HG03378 (cell line): Measurements from ENCODE around the gene MORN4.
"Not testable (repeated sequence)": the region's sequence is repeated elsewhere in the genome, so short reads cannot be mapped to it uniquely, and the experiment has no call there.

Source experiments
- ATAC-seq: cut with Tn5 transposase; IDR thresholded peaks from one replicate; pipeline ENCODE4 v1.9.1; 2021; ENCODE audit warnings: mild to moderate bottlenecking, moderate library complexity; ENCODE audit not compliant: unreplicated experiment

MORN4 gene

DNA sequence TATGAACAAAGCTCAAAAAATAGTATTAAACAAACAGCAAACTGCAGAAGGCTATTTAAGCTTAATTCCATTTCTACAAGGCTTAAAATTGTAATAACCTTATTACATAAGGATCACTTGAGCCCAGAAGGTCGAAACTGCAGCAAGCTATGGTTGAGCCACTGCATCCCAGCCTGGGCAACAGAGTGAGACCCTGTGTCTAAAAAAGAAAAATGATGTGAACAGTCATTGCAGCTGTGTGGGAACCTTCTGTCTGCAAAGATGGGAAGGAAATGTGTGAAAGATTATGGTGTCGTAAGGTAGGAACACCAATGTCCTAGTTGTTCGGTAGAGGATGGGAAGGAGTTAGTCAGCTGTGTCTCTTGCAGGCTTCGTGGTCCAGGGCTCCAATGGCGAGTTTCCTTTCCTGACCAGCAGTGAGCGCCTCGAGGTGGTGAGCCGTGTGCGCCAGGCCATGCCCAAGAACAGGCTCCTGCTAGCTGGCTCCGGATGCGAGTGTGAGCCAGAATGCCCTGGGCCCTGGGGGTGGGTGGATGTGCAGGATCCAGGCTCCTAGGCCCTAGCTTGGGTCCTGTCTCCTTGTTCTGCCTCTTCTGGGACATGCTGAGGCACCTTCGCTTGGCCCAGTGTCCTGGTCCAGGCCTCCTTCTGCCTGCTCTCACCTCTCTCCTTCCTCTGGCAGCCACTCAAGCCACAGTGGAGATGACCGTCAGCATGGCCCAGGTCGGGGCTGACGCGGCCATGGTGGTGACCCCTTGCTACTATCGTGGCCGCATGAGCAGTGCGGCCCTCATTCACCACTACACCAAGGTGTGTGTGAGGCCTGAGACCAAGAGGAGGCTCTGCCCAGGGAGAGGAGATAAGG, 34.7 kb downstream of the MORN4 start:
- ATAC-seq = no peak

DNA sequence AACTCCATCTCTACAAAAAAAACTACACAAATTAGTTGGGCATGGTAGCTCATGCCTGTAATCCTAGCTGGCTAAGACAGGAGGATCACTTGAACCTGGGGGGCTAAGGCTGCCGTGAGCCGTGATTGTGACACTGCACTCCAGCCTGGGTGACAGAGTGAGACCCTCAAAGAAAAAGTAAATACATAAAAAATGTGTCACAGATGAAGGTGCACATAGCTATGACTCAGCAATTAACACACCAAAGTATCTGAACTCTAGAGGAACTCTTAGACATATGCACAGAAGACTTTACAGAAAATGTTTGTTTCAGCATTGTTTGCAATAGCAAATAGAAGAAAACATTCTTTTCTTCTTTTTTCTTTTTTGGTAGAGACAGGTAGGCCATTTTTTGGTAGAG, 35.5 kb downstream of the MORN4 start:
- no peak for ATAC-seq

DNA sequence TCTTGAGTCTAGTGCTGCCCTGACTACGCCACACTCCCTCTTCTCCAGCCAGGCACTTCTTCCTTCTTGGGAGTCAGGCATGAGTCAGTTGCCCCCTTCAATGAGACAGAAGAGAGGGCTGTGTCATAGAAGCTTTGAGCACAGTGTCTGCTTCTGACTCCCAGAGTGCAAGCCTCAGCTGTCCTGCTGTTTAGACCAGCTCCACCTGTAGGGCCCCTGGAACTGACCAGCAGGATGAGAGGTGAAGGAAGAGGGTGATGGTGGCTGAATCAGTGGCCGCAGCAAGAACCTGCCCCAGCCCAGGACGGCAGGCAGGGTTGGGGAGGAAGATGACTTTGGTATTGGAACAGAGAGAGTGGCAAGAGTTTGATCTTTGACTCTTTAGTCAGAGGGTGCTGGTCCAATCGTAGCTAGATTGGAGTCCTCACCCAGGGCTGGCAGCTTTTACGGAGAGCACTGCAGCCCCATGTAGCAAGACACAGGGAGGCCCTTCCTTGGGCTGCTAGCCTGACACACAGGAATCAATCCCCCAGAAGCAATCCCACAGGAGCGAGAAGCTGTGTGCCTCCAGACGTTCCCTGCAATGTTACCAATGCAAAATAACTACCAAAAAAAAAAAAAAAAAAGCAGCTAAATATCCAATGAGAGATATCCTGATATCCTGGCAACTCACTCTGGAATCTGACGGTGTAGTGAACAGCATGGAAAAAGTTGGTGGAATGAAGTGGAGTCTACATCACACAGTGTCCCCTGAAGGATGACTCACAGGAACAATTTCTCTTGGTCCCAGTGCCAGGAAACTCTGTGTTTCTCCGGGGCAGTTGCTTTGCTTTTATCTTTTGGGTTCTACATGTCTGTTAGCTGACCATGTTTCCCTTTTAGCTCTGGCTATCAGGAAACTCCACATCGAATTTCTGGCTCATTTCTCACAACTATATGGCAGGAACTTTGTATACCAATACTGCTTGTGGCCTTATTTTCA, 36.9 kb downstream of the MORN4 start:
- ATAC-seq = no peak

DNA sequence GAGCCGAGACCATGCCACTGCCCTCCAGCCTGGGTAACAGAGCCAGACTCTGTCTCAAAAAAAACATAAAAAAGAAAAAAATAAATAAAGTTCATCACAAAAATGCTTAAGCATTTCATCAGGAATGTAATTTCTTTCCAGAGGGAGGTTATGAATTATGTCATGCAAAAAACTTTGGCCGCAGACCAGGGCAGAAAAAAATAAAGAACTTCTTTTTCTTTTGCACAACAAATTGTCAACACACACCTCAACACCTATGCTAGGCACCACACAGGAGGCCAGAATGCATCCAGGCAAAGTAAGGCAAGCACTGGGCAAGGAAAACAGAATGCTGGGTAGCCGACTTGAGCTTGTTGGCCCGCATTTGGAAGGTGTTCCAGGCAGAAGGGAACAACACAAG, 39.9 kb downstream of the MORN4 start:
- no peak for ATAC-seq

DNA sequence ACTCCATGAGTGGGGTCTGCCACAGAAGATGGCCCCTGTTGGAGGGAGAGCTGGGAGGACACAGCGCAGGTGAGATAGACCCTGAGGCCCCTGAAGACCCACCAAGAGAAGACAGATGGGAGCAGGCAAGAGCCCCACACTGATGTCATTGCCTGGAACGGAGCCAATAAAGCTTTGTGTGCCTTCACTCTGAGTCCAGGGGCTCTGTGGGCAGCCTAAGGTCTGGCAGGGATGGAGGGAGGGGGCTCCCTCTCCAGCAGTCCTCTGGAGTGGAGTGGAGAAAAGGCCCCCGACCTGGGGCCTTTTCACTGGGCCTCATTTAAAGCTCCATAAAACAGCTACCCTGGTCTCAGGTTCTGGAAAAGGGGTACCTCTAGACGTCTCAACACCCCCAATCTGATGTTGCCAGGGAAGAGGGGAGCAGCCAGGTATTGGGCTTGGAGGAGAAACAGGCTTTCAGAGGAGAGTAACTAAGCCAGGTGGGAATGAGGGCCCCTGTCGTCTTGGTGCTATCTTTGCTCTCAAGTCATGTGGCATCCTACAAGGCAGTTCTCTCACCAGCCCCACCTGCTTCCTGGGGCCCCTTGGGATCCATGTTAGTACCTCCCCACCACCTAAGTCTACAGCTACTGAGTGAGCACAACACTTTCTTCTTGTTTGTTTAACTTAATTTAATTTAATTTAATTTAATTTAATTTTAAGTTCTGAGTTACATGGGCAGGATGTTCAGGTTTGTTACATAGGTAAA, 42.4 kb downstream of the MORN4 start:
- ATAC-seq = no peak

DNA sequence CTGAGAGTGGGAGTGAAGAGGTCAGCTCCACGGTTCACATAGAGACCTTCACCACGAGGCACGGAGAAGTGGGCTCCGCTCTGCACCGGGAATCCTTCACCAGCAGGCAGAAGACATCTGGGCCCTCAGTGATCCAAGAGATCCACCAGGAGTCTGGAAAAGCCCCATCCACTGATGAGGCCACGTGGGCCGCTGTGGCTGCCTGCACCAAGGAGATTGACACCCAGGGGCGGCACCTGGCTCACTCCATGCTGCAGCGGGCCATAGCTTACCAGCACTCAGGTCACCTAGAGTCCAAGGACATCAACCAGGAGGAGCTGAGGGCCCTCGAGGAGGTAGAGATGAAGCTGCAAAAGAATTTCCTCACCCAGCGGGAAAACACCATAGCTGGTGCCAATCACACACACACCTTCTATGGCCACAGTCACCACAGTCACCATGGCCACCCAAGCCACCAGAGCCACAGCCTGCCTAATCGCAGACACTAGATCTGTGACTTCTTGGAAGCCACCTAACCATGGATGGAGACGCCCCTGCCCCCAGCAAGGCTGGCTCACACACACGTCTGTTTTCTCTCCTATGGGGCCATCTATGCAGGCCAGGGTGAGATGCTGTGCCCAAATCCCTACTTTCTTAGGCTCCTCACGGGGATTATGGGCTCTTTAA, 43.1 kb downstream of the MORN4 start:
- ATAC-seq = no peak

DNA sequence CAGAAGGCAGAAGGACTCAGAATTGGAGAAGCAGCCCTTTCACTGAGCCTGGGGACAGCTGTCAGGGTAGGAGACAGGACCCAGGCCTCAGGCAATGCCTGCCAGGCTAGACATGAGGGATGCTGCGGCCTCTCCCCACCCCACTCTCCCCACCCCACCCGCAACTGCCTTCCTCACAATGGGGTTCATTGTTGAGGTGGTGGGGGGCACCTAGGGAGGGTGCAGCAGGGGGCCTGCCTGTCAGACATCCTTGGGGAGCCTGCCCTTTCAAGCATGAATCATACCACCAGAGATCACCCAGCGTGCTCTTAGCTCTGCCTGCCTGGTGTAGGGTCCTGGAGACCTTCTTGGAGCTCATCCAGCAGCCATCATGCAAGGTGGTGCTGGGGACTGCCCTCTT, 43.8 kb downstream of the MORN4 start, which contains the start of gene C10orf62:
TSS of gene C10orf62 (plus strand) at position 243 of the 400 bp plus-strand sequence. CDS start 177 bp downstream, outside the sequence.
- no peak for ATAC-seq

DNA sequence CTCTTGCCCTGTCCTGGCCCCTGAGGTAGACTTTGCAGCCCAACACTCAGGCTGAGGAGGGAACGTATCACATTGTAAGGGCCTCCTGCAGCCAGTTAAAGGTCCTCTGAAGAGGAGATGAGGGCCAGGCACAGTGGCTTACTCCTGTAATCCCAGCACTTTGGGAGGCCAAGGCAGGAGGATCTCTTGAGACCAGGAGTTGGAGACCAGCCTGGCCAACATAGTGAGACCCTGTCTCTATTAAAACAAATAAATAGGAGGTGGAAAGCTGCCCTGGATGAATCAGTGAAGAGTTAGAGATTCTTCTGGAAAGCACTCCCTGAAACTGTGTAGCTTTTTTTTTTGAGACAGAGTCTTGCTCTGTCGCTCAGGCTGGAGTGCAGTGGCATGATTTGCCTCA, 46.1 kb downstream of the MORN4 start:
- ATAC-seq = no peak

DNA sequence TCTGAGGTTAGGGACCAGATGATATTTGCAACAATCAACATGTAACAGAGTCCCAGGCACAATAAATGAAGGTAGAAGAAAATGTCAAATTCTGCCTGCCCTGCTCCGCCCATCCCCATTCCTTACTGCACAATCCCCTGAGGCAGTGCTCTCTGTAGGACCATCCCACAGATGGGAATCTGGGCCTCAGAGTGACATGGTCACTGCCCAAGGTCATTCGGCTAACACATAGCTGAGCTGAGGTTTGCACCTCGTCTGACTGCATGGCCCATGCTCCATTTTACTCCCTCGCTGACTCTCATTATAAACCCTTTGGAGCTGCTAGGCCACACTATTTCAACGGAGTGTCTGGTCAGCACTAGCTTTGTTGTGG, 47.9 kb downstream of the MORN4 start:
- ATAC-seq = no peak

DNA sequence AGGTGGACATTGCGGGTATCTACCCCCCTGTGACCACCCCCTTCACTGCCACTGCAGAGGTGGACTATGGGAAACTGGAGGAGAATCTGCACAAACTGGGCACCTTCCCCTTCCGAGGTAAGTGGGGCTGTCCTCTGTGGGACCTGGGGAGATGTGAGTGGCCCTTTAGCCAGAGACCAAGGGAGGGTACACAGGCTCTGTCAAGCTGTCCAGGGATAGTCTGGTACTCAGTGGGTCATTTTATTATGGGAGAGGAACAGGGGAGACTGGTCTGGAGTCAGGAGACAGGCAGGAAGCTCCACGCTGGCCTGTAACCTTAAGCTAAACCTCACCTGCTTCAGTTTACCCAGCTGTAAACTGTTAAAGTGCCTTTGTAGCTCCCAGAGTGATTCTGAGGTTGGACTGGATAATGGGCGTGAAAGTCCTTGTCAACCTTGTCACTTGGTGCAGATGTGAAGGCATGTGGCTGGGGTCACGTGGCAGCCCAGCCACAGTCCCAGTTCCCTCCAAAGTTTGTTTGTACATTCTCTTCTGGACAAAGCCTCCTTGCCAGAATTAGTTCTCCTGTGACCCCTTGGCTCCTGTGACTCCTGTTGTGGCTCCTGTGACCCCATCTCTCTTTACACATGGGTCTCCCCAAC, 48.4 kb downstream of the MORN4 start:
- no peak for ATAC-seq

DNA sequence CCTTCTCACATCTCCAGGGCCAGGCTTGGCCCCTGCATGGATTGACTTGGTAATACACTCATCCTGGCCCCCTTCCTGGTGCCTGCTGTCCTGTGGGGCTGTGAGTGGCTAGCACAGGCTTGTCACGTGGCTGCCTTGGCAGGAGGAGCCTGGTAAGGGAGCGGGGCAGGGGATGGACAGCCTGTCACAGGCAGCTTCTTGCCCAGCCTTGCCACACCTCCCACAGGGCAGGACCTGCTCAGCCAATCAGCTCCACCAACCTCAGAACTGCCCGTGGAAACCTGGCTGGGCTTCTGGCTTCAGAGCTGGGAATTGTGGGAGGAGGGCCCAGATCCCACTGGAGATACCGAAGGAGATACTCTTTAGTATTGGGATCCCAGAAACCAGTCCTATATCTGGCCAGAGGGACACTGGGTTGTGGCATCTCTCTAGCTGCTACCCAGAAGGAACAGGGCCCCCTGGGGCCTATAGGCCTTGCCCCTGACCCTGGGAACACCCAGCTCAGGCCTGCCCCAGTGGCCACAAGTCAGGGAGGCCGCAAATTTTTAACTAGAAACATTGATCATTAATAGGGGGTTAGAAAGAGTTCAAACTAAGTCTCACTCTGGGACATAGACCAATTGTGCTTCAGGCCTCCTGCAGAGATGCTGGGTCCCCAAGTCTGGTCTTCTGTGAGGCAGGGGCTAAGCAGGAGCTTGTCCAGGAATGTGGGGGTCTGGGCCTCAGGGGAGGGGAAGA, 49.1 kb downstream of the MORN4 start, which contains the start of gene HOGA1:
TSS of gene HOGA1 (plus strand) at position 330 of the 738 bp plus-strand sequence. CDS start at position 645, 315 bp downstream.
- ATAC-seq = peak; percentile 64

DNA sequence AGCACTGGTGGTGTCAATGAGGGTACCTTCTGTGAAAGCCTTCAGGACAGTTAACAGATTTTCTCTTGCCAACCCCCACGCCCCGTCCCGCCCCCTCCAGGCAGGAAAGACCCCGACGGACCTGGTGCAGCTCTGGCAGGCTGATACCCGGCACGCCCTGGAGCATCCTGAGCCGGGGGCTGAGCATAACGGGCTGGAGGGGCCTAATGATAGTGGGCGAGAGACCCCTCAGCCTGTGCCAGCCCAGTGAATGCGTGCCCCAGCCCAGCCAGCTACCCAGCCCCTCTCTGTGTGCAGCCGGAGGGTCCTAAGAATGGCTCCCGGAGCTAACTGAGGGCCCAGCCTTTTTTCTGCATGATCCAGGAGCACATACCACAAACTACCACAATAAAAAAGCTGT, 49.8 kb downstream of the MORN4 start:
- ATAC-seq = no peak

DNA sequence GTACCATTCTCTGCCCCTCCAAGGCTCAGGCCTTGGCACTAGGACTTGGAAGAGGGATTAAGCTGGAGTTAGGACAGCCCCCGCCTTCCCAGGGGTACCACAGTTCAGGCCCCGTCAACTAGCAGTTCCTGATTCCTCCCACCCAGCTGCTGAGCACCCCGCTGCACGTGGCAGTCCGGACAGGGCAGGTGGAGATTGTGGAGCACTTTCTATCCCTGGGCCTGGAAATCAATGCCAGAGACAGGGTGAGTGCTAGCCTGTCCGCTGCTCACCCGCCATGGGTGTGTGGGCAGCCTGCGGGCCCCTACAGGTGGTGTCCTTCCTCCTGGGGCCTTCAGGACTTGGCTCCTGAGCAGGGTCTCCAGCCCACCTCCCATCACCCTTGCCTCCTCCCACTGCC, 51.1 kb downstream of the MORN4 start:
- no peak for ATAC-seq

DNA sequence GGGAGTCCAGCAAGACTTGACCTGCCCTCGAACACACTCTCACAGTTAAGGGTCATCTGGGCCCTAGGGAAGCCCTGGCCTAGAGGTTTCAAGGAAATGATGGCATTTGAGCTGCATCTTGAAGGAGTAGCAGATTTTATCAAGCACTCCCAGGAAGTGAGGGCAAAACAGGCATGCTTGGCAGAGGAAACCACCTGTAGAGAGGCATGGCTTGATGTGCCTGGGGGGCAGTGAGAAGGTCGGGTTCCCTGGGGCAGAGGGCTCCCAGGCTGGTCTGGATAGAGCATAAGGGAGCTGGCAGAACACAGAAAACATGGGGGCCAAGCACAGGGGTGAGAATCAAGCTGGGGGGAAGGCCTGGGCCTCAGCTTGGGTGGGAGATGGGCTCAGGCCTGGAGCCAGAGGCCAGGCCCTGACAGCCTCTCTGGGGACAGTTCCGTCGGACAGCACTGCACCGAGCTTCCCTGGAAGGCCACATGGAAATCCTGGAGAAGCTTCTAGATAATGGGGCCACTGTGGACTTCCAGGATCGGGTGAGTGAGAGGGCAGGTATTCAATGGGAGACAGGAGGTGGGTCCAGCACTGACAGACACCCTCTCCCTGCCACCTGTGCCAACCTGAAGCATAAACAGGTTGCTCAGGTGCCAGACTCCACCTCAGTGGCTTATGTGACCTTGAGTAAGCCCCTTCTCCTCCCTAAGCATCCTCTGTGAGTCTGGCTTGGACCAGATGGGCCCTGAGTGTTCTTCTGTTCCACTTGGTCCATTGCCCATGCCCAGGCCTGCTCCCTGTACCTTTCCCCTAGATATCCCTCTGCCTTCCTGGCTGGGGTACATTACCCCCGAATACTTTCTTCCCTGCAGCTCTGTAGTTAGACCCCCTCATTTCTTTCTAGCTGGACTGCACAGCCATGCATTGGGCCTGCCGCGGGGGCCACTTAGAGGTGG, 52.6 kb downstream of the MORN4 start:
- no peak for ATAC-seq

DNA sequence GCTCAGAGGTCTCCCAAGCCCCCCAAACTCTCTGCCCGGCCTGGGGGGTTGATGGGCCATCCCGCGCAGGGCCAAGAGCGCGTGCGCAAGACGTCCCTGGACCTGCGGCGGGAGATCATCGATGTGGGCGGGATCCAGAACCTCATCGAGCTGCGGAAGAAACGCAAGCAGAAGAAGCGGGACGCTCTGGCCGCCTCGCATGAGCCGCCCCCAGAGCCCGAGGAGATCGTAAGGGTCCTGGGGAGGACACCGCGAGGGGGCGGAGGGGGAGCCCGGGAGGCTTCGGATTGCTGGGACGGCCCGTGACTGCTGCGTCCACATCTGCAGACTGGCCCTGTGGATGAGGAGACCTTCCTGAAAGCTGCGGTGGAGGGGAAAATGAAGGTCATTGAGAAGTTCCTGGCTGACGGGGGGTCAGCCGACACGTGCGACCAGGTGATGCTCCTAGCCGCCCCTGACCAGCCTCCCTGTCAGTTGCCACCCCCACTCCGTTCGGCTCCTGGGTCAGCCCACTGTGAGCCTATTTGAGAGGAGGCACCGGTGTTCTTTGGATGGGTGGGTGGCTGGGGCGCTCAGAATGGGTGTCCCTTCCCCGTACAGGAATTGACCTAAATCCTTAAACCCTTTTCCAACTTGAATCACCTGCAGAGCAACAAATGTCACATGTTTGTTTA, 55.0 kb downstream of the MORN4 start:
- ATAC-seq = no peak

DNA sequence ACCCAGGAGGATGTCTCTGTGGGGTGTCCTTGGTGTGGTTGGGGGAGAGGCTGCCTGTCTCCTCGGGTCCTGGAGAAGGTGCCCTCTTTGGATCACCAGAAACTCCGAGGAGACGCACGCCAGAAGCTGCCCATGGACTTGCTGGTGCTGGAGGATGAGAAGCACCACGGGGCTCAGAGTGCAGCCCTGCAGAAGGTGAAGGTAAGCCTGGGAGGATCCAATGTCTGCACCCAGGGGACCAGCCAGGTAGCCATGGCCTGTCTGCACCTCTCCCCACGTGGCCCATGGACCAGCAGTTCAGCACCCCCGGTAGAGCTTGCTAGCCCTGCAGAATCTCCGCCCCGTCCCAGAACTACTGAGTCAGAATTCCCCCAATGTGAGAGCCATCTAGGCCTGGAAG, 55.6 kb downstream of the MORN4 start:
- no peak for ATAC-seq

DNA sequence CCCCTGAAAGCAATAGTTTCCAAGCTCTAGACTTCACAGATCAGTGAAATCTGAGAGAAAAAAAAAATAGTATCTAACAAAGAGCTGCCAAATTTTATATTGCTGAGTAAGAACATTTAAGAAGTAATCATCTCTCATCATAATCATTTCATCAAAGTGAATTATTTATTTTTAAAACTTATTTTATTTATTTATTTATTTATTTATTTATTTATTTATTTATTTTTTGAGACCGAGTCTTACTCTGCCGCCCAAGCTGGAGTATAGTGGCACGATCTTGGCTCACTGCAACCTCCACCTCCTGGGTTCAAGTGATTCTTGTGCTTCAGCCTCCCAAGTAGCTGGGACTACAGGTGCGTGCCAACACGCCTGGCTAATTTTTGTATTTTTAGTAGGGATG, 56.8 kb downstream of the MORN4 start:
- ATAC-seq = not testable (repeated sequence)
